HG03045 (cell line): Measurements from ENCODE around the gene SRD5A3.
A peak's percentile ranks its signal among the peaks of the same experiment; 100 is the strongest.

Experiments used
- ATAC-seq: cut with Tn5 transposase; IDR thresholded peaks from one replicate; pipeline ENCODE4 v1.9.1; 2021; ENCODE audit warnings: mild to moderate bottlenecking, moderate library complexity; ENCODE audit not compliant: unreplicated experiment

SRD5A3 gene

DNA sequence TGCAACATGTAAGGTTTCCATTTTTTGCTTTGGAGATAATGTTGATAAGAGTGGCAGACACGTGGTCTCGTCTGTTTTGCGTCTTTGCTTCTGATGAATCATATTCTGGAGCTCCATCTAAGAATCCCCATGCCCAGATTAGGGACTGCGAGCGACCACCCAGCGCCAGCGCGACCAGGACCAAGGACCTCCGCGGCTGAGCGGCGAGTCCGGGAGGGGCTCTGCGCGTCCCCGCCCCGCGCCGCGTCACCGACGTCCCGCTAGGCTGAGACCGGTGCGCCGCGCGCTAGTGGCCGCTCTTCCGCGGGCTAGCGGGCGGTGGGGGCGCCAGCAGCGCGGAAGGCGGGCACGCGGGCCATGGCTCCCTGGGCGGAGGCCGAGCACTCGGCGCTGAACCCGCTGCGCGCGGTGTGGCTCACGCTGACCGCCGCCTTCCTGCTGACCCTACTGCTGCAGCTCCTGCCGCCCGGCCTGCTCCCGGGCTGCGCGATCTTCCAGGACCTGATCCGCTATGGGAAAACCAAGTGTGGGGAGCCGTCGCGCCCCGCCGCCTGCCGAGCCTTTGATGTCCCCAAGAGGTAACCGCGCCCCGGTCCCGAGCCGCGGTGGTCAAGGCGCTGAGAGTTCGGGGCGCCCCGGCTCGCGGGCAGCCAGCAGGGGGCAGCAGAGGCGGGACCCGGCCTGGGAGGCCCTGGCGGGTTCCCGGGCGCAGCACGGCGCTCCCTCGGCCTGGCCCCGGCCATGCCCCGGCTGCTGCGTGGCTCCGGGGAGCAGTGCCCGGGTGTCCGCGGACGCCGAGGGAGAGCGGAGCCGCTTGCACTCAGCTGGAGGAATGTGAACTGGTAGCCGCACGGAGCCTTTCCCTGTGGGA lies at the start of gene SRD5A3:
Gene SRD5A3, plus strand, starts transcription at position 263 of the 871 bp plus-strand sequence. Its CDS starts 95 bp downstream, at position 358.
- peak; percentile 97 for ATAC-seq

- no peak for ATAC-seq
Measured at GRCh38 chr4:55297346-55297745, 48.7 kb upstream of the SRD5A3 start.

- ATAC-seq = no peak
Measured at GRCh38 chr4:55303760-55304165, 42.3 kb upstream of the SRD5A3 start.

DNA sequence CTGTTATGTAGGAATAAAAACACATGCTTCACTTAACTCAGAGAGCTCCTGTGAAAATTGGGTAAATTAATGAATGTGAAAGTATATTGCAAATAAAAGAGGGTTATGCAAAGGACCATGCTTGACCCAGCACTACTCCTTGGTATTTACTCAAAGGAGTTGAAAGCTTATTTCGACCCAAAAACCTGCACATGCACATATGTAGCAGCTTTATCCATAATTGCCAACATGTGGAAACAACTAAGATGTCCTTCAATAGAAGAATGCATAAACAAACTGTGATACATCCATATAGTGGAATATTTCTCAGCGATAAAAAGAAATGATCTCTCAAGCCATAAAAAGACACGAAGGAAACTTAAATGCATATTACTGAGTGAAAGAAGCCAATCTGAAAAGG lies 41.7 kb upstream of the SRD5A3 start:
- no peak for ATAC-seq

- no peak for ATAC-seq
Measured at GRCh38 chr4:55308071-55308470, 38.0 kb upstream of the SRD5A3 start.

GRCh38 chr4:55311792-55312488 lies 34.1 kb upstream of the SRD5A3 start:
- no peak for ATAC-seq

- peak; percentile 65 for ATAC-seq
Measured at GRCh38 chr4:55312489-55313101, 33.4 kb upstream of the SRD5A3 start.

DNA sequence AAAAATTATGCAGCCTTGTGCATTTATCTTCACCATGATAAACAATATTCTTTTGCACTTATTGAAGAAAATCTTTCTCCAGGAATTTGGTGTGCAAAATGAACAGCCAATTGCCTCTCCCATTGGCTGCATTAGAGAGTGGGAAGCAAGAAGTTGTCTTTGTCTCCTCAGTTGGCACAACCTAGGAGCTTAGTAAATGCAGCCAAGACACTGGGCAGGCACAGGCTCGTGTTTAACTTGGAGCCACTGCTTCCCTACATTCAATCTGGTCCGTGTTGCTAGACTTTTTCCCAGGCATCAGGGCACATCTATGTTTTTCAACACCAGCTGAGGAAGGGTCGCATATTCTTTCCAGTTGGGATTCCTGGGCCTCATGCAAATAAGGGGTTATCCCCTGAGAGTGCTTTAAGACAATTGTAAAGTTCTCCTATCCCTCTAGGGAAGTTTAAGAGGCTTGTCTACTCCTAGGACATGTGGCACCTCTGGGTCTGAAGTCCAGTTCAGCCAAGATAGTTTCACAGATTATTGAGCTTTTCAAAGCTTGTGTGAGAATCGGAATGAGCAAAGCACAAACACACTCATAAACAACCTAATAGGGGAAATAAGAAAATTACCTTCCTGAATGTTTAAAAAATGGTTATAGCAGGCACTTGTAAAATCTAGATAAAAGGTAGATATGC lies 31.8 kb upstream of the SRD5A3 start:
- ATAC-seq = no peak

- no peak for ATAC-seq
Measured at GRCh38 chr4:55318175-55319129, 27.6 kb upstream of the SRD5A3 start.

DNA sequence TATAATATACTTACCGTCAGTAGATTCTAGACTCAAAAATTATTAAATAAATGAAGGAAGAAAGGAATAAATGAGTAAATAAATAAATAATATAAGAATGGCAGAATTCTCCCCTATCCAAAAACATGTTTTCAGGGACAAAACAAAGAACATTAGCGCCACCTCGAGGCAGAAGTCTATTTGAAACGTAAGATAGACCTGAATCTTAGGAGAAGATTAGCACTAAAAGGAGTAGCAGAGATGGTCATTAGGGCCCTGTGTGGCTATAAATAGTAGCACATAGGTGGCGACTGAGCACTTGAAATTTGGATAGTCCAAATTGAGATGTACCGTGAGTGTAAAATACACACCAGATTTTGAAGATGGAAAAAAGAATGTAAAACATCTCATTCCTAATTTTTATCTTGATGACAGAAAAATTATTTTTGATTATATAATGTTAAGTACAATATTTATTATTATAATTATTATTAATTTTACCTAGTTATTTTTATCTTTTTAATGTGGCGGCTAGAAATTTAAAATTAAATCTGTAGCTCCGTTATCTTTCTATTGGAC lies 24.3 kb upstream of the SRD5A3 start:
- ATAC-seq = no peak

GRCh38 chr4:55323375-55323774 lies 22.7 kb upstream of the SRD5A3 start:
- ATAC-seq = no peak

DNA sequence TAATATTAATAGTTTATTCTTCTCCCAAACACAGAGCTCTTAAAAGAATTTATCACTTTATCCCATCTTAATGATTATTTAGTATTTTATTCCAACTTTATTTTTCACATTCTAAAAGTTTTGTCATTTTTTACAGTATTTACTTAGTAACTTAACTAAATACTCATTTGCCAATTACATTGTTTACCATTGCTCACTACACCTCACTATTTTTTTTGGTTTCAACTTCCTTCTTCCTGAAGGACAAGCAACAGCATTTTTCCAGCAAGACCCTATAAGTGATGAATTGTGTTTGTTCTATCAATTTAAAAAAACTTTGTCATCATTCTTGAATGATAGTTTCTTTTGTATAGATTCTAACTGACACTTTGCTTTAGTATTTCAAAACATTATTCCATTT lies 19.4 kb upstream of the SRD5A3 start:
- no peak for ATAC-seq

GRCh38 chr4:55329012-55329411 lies 17.0 kb upstream of the SRD5A3 start:
- no peak for ATAC-seq

DNA sequence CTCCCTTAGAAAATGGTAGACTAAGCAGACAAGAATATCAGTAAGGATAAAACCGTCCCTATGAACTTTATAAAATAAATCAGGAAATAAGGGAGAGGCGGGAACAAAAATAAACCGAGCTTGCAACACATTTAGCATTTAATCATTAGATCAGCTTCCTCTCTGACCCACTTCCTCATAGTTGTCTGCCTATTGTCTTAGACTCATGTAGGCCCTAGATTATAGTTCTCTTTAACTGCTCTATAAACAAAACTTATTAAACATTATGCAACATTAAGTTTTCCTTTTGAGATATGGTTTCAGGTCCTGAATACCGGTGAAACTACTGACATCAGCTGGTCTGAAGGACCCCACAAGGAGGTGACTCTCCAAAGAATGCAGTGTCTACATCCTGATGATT lies 15.8 kb upstream of the SRD5A3 start:
- no peak for ATAC-seq

DNA sequence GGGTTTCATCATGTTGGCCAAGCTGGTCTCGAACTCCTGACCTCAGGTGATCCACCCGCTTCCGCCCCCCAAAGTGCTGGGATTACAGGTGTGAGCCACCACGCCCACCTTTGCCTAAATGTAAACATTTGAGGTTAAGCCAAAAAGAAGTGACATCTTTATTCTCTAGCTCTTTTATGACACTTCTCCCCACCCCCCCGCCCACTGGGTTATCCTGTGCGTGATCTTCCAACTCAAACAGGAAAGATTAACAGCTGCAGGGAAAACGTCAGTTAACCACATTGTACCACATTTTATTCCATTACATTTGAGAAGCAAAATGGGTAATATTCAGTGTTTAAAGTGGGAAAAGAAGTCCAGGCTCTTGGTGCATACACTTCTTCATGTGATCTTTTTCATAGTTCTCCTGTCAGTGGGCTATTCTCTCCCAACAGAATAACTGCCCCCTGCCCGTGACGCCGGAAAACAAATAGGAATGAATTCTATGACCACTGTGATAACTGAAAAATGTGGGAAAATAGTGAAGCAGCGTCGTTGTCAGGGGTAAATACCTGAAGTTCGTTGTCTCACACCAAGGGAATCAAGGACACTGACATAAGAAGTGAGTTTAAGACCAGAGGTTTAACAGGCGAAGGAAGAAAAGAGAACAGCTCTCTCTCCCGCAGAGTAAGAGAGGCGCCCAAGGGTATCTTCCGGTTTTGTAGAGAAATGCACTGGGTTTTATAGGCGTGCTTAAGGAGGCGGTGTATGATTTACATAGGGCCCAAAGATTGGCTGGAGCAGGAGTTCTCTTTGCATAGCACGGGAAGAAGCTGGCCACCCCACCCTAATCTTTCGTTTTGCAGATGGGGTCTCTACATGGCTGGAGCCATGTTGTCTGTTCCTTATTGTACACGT lies 9.7 kb upstream of the SRD5A3 start:
- ATAC-seq = no peak

DNA sequence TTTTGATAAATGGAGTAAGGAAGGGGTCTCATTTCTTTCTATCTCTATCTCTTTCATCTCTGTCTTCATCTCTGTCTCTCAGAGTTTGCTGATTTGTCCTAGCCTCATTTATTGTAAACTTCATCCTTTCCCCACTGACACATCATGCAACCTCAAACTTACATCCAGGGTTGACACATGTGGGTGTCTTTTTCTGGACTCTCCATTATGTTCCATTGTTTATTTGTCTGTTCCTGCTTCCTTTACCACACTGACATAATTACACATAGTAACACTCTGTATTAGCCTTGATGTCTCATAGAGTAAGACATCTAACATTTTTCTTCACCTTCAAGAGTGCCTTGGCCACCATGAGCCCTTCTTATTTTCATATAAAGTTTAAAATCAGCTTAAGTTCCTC lies 8.1 kb upstream of the SRD5A3 start:
- no peak for ATAC-seq

GRCh38 chr4:55338486-55338885 lies 7.6 kb upstream of the SRD5A3 start:
- ATAC-seq = no peak

- no peak for ATAC-seq
Measured at GRCh38 chr4:55340266-55340665, 5.8 kb upstream of the SRD5A3 start.

DNA sequence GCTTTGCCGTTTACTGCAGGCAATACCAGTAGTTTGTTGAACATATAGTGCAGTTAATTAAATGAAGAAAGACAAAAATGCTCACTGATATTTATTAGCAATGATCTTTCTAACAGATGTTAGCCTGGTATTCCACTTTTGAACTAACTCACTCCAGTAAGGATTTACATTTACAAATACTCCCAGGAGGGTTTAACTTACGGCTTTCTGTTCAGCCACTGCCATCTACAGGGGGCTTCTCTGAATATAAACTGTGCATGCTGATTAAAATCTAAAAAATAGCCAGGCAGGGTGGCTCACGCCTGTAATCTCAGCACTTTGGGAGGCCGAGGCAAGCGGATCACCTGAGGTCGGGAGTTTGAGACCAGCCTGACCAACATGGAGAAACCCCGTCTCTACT lies 2.2 kb upstream of the SRD5A3 start:
- ATAC-seq = no peak
